HG03520 (cell line): ENCODE data around the gene ZNF559.
"Not testable (repeated sequence)": the region's sequence is repeated elsewhere in the genome, so short reads cannot be mapped to it uniquely, and the experiment has no call there.

Source experiments
- ATAC-seq: cut with Tn5 transposase; IDR thresholded peaks from one replicate; pipeline ENCODE4 v1.9.1; 2021; ENCODE audit warnings: mild to moderate bottlenecking, moderate library complexity; ENCODE audit not compliant: unreplicated experiment

The ZNF559 gene

DNA sequence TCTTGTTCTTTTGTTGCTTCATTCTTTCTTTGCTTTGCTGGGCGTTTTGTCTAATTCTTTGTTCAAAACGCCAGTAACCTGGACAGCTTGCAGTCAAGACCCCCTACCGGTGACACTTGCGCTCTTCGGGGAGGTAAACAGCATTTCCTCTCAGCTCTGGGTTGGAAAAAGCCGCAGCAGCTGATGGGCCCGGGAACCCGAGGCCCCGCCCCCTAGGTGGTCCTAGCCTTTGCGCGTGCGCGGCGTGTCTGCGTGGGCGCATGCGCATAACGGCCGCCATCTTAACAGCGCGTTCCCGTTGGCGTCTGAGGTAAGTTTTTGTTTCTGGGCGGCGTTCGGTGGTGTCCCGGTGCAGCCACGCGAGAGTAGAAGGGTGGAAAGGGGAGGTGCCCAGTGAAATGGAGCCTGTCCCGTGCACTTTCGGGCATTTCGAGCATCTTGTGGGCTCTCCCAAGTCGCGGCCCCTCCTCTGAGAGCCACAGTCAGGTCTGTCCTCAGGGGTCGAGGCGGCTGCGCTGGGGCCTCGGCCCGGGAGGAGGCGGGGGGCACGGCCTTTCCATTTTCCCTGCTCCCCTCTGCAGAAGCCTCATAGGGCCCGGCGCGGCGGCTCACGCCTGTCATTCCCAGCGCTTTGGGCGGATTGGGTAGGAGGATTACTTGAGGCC lies at the start of gene ZNF559:
ZNF559 (plus strand) TSS at position 261 of the 665 bp plus-strand sequence. CDS start 14,371 bp downstream, outside the sequence.
- ATAC-seq = peak; percentile 91

DNA sequence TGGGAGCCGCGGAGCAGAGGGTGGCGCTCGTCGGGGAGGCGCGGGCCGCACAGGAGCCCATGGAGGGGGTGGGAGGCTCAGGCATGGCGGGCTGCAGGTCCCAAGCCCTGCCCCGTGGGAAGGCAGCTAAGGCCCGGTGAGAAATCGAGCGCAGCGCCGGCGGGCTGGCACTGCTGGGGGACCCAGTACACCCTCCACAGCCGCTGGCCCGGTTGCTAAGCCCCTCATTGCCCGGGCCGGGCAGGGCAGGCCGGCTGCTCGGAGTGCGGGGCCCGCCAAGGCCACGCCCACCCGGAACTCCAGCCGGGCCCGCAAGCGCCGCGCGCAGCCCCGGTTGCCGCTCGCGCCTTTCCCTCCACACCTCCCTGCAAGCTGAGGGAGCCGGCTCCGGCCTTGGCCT lies 40.5 kb upstream of the ZNF559 start:
- ATAC-seq = not testable (repeated sequence)

DNA sequence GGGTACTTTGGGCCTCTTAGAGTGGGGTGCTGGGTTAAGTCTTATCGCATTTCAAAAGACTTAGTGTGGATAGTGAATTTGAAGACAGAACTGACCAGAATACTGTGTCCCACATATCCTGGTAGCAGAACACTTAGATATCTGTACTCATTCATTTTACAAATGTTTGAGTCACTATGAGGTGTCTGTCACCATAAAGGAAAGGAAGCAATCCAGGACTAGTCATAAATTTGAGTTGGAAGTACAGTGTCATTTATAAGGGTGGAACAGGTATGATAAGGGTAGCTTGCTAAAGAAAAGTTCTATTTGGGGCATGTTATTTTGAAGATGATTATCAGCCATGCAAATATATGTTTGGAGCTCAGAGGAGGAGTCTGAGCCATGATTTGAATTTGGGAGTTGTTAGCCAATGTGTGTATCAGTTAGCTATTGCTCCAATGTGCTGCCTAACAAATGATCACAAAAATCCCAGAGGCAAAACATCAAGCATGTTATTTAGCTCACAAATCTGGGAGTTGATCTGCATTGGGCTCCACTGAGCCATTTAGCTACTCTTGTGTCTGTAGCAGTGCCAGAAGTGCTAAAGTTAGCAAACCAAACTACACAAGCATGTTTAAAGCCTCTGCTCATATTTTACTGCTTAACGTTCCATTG lies 34.6 kb upstream of the ZNF559 start:
- no peak for ATAC-seq

DNA sequence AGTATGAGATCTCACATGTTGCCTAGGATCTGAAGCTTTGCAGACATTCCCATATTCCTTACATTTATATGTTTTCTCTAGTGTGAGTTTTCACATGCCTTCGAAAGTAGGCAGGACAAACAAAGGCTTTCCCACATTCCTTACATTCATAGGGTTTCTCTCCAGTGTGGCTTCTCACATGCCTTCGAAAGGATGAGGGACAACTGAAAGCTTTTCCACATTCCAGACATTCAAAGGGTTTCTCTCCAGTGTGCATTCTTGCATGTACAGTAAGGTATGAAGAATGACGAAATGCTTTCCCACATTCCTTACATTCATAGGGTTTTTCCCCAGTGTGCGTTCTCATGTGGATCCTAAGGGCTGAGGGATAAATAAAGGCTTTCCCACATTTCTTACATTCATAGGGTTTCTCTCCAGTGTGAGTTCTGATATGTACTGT lies 28.5 kb upstream of the ZNF559 start:
- ATAC-seq = no peak

DNA sequence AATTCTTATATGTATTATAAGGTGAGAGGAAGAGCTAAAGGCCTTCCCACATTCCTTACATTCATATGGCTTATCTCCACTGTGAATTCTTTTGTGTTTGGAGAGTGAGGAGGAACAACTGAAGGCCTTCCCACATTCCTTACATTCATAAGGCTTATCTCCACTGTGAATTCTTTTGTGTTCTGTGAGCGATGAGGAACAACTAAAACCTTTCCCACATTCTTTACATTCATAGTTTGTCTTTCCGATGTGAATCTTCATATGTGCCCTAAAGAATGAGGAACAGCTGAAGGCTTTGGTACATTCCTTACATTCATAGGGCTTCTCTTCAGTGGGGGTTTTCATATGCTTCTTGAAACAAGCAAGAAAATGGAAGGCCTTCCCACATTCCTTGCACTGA lies 27.6 kb upstream of the ZNF559 start:
- no peak for ATAC-seq

DNA sequence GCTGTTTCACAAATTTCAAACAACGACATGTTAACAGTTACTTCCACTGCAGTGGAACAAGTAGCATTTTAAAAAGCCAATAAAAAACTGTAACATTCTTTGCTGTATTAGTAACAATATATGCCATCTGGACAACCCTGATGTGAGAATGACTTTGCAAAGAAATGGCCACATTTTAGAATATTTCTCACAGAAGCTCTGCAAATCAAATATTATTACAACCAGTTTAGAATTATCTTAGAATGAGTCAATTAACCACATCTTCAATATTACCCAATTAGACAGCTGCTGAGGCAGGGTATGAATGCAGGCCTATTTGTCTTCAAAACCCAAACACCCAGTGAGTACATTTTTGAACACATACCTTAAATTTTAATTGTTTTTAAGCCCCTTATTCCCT lies 17.5 kb upstream of the ZNF559 start:
- ATAC-seq = no peak

DNA sequence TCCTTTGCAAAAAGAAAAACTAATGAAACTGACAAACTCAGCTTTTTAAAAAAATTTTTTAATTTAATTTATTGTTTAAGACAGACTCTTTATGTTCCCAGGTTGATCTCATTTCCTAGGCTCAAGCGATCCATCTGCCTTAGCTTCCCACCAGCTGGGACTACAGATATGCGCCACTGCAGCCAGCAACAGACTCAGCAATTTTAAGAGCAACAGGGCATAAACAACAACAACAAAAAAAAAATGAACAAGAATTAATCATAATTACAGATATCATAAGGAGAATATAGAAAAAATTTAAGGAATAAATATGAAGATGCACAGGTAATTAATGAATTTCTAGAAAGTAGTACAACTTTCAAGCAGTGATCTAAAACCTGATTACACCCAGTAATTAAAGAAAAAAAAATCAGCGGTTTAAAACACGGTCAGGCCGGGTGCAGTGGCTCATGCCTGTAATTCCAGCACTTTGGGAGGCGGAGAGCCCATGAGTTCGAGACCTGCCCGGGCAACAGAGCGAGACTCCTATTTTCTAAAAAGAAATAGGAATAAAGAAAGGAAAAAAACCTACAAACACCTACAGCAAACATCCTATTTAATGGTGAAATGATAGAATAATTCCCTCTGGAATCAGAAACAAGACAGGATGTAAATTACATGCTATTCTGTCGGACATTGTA lies 15.7 kb upstream of the ZNF559 start:
- no peak for ATAC-seq

DNA sequence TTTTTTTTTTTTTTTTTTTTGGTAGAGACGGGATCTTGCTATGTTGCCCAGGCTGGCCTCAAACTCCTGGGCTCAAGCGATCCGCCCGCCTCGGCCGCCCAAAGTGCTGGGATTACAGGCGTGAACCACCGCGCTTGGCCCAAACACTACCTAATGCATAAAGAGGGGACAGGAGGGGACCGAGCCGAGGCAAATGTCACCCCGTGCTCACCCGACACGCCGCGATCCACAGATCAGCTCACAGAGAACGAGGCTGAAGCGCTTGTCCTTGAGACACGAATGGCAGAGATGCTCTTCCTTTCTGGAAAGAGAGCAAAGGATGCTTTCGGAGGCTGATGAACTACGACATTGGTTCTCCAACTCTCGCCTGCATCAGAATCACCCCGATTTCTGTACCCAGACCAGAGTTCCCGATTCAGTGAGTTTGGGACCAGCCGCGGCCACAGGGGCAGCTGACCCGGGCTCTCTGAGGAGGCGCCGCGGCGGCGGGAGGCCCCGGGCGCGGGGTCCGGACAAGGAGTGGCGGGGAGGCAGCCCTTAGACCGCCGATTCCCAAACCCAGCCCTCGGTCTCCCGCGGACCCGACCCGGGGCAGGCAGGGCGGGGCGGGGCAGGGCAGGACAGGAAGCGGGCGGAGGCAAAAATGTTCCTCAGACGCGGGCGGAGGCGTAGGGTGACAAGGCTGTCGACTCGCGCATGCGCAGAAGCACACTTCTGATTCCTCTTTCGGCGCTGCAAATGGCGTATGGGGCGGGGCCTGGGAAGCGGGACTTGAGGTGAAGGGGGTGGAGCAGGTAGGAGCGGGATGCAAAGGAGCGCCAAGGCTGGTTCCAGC lies 14.6 kb upstream of the ZNF559 start, which contains the start of gene ZNF699:
ZNF699 (minus strand) TSS at position 700 of the 835 bp plus-strand sequence. CDS start 4,719 bp downstream, outside the sequence.
- peak; percentile 82 for ATAC-seq

DNA sequence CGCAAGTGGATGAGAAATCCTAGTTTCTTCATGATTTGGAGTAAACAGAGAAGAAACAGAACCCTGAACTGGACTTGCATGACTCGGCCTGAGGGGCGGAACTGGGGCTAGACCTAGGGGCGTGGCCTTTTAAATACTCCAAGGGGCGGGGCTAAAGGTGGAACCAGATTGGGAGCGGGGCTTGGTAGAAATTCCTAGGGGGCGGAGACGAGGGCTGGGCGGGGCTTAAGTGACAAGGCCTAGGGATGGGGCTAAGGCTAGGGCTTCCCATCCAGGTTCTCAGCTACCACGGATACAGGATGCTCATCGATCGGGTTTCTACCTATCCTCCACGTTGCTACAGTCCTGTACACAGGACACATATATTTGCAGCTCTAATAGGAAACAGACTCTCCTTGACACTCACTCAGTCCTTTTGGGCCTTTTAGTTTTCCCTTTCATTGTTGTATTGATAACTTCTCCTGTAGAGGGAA lies 14.0 kb upstream of the ZNF559 start:
- ATAC-seq = peak; percentile 57

DNA sequence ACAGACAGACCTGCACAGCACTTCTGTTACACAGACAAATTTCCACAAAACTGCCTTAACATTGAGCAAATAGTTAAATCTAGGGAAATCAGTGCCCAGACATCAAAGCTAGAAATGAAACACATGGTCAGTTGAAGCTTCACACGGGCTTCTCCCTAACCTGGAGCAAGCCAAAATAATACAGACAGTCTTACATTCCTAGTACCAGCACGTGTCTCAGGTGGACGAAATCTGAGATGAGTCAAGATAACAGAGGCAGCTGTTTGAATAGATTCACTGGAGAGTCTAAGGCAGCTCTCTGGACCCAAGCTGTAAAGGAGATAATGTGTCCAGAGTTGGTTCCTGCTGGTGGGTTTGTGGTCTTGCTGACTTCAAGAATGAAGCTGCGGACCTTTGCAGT lies 10.2 kb upstream of the ZNF559 start:
- ATAC-seq = no peak

DNA sequence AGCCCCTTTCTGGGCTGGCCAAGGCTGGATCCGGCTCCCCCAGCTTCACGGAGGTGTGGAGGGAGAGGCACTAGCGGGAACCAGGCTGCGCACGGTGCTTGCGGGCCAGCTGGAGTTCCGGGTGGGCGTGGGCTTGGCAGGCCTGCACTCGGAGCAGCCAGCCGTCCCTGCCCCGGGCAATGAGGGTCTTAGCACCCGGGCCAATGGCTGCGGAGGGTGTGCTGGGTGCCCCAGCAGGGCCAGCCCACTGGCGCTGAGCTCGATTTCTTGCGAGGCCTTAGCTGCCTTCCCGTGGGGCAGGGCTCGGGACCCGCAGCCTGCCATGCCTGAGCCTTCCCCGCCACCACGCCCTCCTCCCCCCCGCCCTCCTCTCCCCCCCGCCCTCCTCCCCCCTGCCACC lies 2.6 kb upstream of the ZNF559 start:
- ATAC-seq = no peak

DNA sequence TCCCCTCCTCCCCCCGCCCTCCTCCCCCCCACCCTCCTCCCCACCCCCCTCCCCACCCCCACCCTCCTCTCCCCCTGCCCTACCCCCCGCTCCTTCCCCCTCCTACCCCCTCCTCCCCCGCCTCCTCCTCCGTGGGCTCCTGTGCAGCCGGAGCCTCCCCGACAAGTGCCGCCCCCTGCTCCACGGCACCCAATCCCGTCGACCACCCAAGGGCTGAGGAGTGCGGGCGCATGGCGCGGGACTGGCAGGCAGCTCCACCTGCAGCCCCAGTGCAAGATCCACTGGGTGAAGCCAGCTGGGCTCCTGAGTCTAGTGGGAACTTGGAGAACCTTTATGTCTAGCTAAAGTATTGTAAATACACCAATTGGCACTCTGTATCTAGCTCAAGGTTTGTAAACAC lies 2.2 kb upstream of the ZNF559 start:
- ATAC-seq = not testable (repeated sequence)

DNA sequence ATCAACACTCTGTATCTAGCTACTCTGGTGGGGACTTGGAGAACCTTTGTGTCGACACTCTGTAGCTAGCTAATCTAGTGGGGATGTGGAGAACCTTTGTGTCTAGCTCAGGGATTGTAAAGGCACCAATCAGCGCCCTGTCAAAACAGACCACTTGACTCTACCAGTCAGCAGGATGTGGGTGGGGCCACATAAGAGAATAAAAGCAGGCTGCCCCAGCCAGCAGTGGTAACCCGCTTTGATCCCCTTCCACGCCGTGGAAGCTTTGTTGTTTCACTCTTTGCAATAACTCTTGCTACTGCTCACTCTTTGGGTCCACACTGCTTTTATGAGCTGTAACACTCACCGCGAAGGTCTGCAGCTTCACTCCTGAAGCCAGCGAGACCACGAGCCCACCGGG lies 1.8 kb upstream of the ZNF559 start:
- ATAC-seq = not testable (repeated sequence)

DNA sequence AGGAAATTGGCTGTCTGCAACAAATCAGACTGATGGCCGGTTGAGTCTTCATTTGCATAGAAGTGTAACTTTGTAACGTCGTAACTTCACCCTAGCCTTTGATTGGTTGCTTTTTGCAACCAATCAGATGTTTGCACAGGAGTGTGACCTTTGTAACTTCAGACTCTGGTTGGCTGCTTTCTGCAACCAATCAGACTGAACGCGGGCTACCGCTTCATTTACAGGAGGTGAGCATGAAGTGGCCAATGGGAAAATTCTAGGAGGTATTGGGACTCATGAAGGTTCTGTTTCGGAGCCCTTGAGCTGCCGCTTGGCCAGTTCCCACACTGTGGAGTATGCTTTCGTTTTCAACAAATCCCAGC lies 441 bp upstream of the ZNF559 start:
- ATAC-seq = peak; percentile 27

DNA sequence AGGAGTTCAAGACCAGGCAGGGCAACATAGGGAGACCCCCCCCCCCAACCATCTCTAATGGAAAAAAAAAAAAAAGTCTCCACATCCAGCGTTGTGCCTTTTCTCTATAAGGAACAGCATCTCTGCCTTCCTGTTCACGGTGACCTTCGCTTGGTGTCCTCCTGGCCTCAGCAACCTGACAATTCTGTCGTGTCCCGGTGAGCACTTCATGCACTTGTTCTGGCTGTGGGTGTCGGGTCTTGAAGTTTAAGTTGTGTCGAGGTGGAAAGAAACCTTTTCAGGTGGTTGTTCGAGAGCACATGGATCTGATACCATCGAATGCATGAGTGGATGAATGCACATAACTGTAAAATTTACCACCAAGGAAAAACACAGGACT lies 594 bp downstream of the ZNF559 start:
- no peak for ATAC-seq

DNA sequence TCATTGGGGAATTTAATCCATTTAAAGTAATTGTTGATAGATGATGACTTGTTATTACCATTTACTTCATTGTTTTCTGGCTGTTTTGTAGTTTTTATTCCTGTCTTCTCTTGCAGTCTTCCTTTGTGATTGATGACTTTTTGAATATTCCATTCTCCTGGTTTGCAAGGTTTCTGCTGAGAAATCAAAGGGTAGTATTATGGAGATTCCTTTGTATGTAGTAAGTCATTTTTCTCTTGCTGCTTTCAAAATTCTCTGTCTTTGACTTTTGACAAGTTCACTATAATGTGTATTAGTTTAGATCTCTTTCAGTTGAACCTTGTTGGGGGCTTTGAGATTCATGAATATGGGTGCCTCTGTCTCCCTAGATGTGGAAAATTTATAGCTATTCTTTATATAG lies 6.0 kb downstream of the ZNF559 start:
- ATAC-seq = no peak

DNA sequence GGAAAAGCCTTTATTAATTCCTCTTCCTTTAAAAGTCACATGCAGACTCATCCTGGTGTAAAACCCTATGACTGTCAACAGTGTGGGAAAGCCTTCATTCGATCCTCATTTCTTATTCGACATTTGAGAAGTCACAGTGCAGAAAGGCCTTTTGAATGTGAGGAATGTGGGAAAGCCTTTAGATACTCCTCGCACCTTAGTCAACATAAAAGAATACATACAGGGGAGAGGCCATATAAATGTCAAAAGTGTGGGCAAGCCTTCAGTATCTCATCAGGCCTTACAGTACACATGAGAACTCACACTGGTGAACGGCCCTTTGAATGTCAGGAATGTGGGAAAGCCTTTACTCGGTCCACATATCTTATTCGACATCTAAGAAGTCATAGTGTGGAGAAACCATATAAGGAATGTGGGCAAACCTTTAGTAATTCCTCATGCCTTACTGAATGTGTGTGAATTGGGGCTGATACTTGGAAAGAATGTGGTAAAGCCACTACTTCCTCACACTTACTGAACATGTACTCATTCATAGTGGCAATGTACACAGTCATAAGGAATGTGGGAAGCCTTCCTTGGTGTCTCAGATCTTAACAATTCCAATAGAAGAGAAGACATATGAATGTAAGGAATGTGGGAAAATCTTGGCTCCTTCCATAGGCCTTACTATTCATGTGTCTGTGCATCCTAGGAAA lies 18.8 kb downstream of the ZNF559 start:
- no peak for ATAC-seq

DNA sequence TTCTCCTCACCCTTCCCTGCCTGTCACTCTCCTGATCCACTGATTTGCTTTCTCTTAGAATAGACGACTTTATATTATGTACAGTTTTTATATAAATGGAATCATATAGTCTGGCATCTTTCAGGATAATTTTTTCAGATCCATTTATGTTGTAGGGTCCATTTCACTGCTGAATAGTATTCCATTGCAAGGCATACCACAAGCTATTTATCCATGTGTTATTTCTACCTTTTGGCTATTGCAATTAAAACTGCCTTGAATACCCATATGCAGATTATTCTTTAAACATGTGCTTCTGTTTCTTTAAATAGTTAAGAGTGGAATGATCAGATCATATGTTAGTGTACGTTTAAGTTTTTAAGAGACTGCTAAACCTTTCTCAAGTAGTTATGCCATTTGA lies 21.0 kb downstream of the ZNF559 start:
- no peak for ATAC-seq

DNA sequence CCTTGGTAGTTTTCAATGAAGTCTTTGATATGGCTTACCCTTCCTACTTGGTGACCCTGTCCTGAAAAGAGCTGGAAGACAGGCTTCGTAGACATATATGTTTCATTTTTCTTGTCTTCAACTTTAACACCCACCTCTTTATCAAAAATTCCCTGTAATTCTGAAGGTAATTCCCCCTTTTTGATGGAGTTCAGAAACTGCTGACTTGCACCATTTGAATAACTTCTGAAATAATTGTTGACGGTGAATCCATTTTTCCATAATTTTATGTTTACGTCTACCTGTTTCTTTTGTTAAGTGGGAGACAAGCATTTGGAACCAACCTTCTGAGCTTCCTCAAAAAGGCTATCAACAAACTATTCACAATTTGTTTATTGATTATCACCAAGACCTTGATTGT lies 24.3 kb downstream of the ZNF559 start:
- ATAC-seq = no peak

DNA sequence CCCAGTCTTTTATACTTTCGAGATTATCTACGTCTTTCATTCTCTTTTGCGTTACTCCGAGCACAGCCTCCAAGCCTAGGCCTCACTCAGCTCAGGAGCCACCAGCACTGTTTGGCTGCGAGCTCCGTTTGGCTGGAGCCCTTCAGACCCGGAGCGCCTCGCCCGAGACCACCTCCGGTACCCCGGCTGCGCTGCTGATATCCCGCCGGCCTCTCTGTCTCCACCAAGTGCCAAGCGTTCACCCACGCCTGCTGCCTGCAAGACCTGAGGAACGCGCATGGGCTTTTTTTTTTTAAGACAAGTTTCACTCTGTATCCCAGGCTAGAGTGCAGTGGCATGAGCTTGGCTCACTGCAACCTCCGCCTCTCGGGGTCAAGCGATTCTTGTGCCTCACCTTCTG lies 24.7 kb downstream of the ZNF559 start:
- ATAC-seq = no peak
